Activated CD8-positive, alpha-beta memory T cell treated with anti-CD3 and anti-CD28 coated beads, Interleukin-2, amount 50 U/mL, for 1 hour (primary cell): Measurements from ENCODE around the gene TRIM8.

Experiments
- DNase-seq: peaks from one replicate; pipeline ENCODE4 v3.0.0-alpha.2; 2020; ENCODE audit errors: extremely low read depth

The TRIM8 gene

DNA sequence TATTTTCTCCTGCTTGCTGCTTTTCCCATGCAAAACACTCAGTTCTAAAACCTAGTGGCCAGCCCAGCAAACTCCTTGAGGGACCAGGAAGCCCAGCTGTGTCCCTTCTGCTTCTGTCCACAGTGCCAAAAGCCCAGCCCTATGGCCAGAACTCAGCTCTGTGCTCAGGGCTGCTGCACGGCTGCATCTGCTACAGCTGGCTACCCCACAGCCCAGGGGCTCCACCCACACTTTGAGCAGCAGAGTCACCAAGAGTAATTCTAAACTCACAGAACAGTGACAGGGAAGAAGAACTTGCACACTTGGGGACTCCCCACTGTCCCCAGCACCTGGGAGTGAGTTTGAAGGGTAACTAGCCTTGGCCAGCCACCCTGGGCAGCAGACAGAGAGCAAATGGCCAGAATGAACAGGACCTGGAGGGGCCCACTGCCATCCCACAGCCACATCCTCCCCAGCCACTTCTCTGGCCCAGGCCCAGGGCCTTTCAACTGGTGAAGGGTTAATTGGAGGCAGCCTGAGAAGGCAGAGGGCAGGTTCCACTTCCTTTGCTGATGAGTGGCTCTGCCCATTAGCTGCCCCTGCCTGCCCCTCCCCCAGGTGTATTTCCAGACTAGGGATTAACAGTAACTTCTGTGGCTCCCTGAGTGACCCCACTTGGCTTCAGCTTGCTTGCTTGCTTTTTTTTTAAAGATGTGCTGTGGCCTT, 28.1 kb upstream of the TRIM8 start:
- DNase-seq, result no peak

DNA sequence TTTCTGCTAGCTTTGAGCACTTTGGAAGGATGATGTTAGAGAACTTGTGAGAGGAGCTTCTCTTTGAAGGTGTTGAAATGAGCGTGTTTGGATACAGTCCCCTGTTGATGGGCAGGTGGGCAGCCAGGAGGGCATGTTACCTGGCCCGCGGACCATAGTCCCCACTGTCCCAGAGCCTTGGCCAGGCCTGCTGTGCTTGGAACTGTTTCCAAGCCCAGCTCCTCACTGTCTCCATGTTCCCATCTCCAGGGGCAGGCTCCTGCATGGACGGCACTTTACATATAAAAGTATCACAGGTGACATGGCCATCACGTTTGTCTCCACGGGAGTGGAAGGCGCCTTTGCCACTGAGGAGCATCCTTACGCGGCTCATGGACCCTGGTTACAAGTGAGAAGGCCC, 27.2 kb upstream of the TRIM8 start:
- DNase-seq, result no peak

DNA sequence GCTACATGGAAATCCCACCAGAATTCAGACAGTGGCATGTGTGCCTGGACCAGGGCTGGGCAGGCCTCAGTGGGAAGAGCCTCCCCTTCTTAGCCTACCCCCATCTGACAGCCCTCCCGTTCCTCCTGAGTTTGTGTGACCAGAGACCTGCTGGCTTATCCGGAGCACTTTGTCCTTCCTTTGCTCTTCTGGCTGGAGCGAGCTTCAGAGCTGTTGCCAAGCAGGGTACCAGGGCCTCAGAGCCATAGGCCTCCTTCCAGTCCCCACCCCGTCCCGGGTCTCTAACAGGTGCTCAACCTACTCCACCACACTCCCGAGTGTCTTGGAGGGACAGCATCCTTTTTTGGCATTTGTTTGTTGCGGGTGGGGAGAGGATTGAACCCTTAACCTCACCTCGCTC, 26.5 kb upstream of the TRIM8 start:
- no peak for DNase-seq

DNA sequence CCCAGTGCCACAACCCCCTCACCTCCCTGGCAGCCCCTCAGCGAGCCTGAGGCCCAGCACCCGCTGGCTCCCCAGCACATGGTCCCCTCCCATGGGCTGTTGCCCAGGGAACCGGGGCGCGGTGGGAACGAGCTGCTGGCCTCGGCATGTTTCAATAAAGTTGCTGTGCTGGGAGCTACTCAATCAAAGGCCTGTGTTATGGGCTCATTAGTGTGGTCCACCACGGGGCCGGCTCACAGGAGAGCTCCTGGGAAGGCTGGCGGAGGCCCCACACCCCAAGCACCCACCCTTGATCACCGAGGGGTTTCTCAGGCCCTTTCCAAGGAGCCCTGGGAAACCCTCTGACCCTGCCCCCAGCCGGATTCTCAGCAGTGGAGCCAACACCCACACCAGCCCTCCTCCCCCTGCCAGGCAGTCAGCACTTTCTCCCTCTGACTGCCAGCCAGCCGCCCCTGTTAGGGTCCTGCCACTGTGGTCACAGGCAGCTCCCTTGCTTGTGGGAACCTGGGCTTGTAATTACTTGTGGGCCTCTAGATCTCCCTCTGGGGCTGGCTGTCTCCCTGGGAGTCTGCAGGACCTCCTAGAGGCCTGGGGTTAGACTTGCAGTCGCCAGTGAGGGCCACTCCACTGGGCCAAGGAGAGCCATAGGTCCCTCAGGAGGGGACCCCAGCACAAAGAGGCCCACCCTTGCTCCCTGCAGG, 24.8 kb upstream of the TRIM8 start:
- DNase-seq, result no peak

DNA sequence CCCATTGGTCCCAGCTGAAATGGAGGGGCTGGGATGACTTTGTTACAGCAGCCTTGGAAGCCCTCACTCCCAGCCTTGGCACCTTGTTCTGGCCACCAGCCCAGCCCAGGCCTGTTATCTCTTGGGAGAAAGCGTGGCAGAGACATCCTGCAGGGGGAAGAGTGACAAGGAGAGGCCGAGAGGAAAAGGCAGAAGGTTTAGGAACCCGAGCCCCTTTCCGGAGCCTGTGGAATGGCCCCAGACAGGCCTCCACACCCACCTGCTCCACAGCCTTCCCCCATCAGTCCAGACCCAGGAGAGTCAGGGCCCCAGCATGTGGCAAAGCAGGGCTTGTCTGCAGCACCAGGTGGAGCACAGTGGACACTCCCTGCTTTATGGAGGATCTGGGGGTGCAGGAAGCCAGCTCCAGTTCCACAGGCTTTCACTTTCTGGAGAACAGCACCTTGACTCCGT, 24.1 kb upstream of the TRIM8 start:
- no peak for DNase-seq

DNA sequence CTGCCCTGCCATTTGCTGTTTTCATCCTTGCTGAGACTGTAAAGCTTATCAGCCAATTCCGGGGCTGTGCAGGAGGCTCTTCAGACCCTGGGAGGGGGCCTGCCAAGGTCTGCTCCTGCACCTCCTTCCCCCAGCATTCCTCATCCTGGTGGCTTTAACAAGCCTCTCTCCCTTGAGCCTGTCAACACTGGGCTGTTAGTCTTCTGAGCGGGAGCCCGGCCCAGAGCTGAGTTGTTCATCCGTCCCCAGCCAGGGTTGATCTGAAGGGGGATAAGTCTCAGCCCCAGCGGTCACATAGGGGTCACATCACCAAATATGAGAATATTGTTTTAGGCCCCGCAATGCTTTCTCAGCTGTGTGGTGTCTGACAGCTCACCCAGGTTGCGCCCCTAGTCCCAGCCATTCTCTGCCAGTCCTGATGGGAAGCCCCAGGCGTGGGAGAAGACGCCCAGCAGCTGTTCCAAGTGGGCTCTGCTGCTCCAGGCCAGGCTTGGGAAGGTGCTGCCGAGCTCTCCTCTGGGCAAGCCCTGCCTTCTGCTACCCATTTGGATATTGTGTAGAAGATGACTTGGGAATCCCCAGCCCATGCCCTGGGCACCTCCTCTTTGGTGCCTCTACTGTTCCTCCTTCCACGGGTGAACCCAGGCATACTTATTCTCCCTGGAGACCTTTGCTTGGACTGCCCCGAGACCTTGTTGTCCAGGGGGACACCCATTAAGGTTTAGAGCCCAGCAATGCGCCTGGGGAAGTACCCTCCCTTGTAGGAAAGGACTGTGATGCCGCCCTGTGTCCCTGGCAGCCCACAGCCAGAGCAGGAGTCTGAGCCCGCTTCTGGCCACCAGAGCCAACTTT, 23.5 kb upstream of the TRIM8 start:
- no peak for DNase-seq

DNA sequence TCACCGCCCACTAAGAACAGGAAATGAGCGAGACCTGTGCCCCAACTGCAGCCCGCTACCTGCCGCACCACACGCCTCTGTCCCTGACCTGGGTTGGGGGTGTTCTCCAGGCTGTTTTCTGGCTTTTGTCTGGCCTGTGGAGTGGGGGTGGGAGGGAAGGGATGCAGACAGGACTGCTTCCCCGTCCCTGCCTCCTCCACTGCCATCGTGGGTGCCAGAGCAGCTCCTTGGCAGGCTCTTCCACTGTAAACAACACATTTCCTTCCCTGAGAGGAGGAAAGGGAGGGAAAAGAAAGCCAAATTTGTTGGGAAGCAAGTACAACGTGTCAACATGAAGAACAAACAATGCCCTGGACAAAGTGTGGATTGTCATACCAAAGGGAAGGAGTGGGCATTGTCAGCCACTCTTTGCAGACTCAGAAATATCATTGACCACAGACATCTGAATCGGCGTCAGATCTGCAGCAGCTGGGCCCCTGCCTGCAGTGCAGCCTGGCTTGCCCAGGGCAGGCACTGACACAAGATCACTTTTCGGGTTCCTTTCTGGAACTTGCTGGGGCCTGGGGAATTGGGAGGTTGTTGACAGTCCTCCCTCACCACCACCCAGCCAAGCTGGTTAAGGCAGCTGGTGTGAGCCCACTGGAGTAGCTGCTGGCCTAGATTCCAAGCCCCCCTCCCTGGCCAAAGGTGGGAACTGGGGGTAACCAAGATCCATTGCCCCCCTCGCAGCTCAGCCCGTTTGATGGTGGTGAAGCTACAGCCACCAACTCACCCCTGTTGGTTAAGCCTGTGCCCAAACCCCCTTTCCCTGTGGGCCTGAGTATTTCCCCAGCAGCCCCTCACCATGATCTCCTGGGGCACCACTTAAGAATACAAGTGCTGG, 22.6 kb upstream of the TRIM8 start:
- no peak for DNase-seq

DNA sequence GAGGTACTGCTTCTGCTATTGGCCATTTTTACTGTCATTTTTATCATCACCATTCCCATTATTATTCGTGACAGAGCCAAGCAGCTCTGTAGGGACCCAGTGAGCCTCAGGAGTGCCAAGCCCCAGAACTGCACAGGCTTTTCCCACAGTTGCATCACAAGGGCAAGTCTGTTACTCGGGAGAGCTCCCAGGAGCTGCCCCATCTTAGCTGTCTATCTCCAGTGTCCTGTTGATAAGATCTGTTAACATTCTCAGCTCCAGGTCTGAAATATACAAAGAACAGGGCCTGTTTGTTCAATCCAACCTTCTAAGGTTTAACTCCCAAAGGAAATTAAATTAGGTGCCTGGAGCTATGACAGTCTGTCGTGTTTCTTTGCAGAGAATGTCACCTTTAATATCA, 20.2 kb upstream of the TRIM8 start:
- no peak for DNase-seq

DNA sequence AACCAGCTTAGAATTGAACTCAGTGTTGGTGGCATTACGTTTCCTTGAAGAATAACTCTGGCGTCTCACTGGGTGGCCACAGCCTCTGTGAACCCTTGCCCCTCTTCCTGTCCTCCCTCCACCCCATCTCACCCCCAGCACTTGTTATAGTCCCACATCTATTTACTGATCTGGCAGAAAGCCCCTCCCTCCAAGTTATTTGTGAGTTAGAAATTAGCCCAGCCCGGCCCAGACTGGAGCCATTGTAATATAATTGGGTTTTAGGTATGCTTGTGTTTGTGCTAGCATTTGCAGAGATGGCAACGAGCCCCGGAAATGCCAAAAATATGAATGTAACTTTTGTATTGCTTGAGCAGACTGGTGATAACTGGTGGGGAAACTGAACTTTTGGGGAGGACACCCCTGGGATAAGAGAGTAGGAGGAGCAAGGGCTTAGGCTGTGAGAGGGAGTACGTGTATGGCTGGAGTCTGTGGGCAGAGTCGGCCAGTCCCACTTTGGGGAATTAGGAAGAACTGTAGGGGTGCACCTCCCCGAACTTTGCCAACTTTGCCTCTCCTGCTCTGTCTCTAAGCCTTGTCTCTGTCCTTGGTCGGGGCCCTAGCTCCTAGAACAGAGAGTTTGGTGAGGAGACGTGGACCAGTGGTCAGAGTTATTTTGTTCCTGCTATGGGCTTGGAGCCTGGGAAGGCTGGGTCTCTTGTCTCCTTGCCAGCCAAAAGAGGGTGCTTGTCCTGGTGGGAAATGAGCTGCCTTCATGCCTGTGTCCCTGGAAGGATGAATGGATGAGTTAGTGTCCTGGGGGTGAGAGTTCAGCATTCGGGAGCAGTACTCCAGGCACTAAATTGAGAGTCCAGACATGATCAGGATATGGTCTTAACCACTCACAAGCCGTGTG, 19.3 kb upstream of the TRIM8 start:
- no peak for DNase-seq

DNA sequence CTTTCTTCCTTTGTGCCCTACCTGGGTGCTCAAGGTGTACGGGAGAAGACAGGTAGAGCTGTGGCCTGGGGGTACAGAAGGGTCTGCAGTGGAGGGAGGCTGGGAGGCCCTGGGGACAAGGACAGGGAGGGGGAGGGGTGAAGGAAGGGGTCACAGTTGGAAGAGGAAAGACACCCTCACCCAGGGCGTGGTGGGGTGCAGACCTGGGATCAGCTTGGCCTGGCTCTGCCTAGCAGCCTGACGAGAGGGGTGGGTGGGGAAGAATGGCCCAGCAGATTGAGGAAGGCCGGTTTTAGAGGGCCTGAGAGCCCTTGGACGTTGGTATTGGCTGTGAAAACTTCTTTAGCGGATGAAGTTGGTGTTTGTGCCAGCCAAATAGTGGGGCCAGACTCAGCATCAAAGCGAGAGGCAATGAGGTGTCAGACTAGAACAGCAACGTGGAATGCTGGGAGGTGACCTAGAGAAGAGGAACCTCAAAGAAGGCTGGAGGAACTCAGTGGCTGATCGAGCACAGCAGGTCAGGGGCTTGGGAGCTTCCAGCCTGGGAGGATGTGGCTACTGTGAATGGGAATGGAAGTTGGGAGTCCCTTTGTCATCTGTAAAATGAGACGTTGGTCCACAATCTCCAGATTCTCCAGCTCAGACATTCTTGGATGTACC, 18.1 kb upstream of the TRIM8 start:
- DNase-seq, result no peak

DNA sequence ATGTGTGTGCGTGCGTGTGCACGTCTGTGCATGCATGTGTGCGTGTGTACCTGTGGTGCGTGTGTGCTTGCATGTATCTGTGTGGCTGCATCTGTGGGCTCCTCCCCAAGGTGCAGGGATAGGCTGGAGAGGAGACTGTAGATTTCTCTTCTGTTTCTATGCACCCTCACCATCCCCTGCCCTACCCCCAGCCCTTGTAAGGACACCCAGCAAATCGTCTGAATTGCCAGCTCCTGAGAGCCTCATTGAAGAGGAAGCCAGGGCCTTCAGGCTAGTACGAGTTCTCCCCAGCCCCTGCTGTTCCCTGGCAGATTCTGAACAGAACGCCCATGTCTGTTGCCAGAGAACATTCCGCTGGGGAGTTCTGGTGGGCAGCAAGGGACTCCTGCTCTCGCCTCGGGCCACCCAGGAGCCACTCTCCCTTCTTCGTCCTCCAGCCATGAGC, 17.0 kb upstream of the TRIM8 start:
- DNase-seq, result no peak

DNA sequence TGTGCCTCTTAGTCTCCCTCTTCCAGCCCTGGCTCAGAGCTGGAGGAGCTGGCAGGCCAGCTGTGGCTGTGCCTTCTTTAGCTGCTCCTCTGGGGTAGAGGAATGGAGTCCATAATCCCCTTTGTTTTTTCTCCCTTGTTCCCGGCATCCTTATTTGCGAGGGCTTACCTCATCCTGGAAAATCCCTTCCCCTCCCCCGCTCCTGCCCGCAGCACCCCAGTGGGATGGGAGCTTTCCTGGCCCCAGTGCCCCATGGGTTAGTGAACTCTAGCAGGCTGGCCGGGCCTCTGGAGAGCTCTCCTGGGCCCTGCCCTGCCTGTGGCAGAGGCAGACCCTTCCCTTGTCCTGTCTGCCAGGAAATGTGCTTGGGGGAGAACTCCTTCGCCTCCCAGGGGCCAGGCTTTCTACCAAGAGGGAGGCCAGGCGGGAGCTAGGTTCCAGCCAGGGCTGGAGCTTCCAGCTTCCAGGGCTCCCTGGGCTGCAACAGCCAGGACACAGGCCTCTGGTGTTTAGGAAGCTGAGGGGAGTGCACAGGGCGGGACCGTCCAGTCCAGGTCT, 16.5 kb upstream of the TRIM8 start:
- DNase-seq, result no peak

DNA sequence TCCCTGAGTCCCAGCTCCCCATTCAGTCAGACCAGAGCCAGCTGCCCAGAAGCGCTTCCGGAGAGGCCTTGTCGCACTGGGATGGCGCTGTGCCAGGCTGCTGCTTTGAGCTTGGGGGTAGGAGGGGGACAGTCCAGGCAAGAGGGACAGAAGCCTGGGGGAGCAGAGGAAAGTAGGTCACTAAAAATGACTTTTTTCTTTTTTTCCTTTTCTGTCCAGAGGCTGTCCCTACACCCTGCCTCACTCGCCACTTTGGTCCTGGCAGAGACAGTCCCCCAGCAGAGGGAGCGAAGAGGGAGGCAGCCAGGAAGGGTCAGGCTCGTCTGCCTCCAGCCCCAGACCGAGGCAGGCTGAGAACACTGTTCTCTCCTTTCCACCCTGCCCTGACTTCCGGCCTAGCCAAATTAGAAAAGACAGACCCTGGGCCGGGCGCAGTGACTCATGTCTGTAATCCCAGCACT, 15.8 kb upstream of the TRIM8 start:
- no peak for DNase-seq

DNA sequence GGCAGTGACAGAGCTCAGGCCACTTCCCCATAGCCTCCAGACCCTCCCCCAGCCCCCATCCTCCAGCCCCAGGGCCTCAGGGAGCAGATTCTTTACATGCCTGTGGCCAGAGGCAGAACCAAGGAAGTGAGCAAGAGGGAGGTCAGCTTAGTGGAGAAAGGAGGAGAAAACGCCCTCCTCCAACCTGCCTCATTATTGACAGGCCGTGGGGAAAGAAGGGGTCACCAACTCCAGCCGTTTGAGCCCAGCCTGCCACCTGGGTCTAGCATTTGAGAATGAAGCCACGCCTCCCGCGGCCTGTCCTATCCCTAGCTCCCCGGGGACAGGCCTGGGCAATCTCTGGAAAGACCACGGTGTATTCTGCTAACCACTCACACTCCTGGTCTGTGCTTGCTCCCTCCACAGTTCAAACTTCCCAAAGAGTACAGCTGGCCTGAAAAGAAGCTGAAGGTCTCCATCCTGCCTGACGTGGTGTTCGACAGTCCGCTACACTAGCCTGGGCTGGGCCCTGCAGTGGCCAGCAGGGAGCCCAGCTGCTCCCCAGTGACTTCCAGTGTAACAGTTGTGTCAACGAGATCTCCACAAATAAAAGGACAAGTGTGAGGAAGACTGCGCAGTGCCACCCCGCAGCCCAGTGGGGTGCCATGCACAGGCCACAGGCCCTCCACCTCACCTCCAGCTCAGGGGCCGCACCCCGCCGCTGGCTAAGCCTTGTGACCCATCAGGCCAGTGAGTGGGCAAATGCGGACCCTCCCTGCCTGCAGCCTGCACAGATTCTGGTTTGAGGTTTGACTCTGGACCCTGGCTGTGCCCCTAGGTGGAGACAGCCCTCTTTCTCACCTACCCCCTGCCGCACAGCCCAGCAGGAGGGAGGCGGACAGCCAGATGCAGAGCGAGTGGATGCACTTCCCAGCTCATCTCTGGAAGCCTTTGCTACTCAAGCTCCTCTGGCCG, 14.3 kb upstream of the TRIM8 start:
- DNase-seq, result no peak

DNA sequence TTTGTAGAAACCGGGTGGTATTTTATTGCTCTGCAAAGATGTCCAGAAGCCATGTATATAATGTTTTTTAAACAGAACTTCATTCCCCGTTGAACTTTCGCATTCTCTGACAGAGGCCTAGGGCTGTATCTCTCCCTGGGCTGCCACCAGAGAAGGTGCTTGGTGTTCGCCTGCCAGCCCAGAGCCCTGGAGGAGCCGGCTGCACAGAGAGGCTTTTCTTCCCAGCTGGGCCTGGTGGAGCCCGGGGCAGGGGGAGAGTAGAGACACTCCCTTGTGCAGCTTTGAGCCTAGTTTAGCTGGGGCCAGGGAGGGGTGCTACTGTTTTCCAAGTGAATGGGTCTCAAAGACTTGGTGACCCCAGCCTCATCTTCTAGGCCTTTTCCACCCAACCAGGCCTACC, 13.6 kb upstream of the TRIM8 start:
- DNase-seq, result no peak

DNA sequence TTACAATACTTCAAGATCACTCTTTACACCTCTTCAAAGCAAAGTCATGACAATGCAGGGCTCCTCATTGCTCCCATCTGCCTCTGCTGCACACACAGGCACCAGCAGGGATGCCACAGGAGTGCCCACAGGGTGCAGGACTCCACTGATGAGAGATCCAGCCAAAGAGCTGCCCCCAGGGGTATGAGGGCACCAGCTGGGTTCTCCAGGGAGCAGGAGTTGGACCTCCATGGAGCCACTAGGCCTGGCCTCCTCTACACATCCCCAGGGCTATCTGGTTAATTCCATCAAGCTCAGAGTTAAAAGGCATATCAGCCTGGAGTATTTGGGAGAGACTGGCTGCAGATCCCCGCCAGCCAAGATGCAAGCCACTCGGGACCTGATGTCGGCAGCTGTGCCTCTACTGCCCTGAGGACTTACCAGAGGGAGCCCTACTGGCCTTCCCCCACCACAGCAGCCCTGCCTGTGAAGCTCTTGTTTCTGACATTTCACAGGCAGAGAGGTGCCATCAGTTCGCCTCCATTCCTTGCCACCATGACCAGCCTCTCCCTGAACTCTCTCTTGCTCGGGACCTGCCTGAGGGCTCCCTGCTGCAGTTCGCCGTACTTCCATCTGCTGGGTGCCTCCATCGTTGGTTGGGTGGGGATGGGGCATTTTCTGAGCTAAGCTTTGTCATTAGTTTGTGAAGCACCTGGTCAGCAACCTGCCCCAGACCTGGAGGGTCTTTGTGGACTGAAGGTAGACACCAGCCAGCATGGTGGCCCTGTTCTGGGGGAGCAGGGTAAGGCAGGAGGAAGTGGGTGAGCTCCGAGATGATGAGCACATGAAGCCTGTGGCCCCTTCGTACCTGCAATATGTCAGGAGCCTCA, 12.5 kb upstream of the TRIM8 start:
- no peak for DNase-seq

DNA sequence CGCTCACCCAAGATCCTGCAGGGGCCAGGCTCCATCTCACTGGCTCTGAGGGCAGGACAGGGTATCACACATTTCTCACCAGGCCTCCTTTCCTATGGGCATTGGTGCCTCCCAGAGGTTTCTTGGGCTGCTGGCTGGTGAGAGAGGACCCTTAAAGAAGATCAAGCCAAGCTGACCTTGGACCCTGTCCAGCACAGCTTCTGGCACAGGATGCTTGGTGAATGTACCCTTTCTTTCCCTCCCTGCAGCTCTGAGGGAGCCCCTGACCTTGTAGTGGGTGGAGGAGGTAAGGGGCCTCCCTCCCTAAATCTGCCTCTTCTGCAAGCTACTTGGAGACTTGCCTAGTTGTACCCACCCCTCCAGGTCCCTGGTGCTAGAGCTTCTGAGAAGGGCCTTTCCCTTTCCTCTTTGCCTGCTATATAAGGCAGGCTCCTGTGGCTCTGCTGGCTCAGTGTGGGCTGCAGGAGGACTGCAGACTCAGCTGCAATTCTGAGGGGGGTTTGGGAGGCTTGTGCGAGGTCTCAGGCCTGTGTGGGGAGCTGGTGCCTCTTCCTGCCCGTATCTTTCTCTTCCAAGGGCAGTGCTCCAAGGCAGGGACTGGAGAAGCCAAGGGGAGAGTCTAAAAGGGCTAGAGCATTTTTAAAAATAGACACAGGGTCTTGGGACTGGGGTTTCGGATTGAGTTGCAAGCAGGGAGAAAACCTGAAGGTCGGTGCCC, 11.7 kb upstream of the TRIM8 start:
- no peak for DNase-seq
